Esophagus squamous epithelium (tissue), 5 donors: ENCODE measurements around the gene VWA8. TPM values are rescaled to one million over a fixed set of nuclear protein-coding genes. Genes with fewer than 3 reads are reported as not detected.

Experiments used
- DNase-seq: peaks from one replicate; lab custom pipeline; 2025; lab: John Stamatoyannopoulos, UW
- H3K27ac ChIP-seq, 4 donors: fragments of 200-600 bp; sonication (generic); one replicate each; pipeline ENCODE4 v1.5.1; 2016 to 2019; ENCODE audit warnings: mild to moderate bottlenecking in 1 of 4
- H3K27me3 ChIP-seq, 4 donors: fragments of 200-600 bp; sonication (generic); 1 replicate in 3 of 4; 2 replicates in 1 of 4; pipeline versions ENCODE4 v1.5.1 to v1.6.0; 2017 to 2021; ENCODE audit warnings: antibody characterized with exemption in 1 of 4
- H3K36me3 ChIP-seq, 3 donors: fragments of 200-600 bp; sonication (generic); one replicate each; pipeline ENCODE4 v1.5.1; 2016 to 2019
- H3K4me1 ChIP-seq, 3 donors: fragments of 200-600 bp; sonication (generic); one replicate each; pipeline ENCODE4 v1.5.1; 2017 to 2019
- H3K4me3 ChIP-seq, 4 donors: fragments of 200-600 bp; sonication (generic); 1 replicate in 3 of 4; 2 replicates in 1 of 4; pipeline ENCODE4 v1.5.1; 2016 to 2019; ENCODE audit warnings: mild to moderate bottlenecking in 2 of 4, moderate library complexity in 1 of 4
- H3K9me3 ChIP-seq, 3 donors: fragments of 200-600 bp; sonication (generic); one replicate each; pipeline ENCODE4 v1.5.1; 2016 to 2019
- POLR2A ChIP-seq, 4 donors: fragments of 450-650 bp; IDR thresholded peaks; one replicate each; pipeline ENCODE4 v1.6.1; 2017; ENCODE audit warnings: antibody characterized with exemption in 4 of 4, mild to moderate bottlenecking in 4 of 4, moderate library complexity in 3 of 4
- WGBS, 2 donors: methylation state at CpG; one replicate each; pipeline ENCODE4 v1.1.5; 2018; 5-methylcytosine and 5-hydroxymethylcytosine counted together
- intact Hi-C: fragments of 100-400 bp; cut with DNase I; formaldehyde crosslinking; loops from one replicate; pipeline ENCODE4 v1.15.0; 2022
- total RNA-seq, 4 donors: library from RNA; depleted of rRNA; stranded (reverse); fragments of >200 nt; gene quantifications; one replicate each; pipeline ENCODE4 v1.1.0, GENCODE V29; 2016
- TF ChIP-seq, protein P1 (sequence below), 6 experiments: fragments of 450-650 bp in 4 of 6; fragments of 200-600 bp in 2 of 6; sonication (generic) in 2 of 6; IDR thresholded peaks; one replicate each; pipeline ENCODE4 v1.5.1; 2016 to 2019; ENCODE audit warnings: antibody characterized with exemption in 6 of 6, mild to moderate bottlenecking in 4 of 6, moderate library complexity in 4 of 6
- donor health status: DM: yes; HTN: yes; CAD: no.

The VWA8 gene
- total RNA-seq, 4 donors from 2014 or later: 10.5 to 23.7 (median 17.3) TPM

DNA sequence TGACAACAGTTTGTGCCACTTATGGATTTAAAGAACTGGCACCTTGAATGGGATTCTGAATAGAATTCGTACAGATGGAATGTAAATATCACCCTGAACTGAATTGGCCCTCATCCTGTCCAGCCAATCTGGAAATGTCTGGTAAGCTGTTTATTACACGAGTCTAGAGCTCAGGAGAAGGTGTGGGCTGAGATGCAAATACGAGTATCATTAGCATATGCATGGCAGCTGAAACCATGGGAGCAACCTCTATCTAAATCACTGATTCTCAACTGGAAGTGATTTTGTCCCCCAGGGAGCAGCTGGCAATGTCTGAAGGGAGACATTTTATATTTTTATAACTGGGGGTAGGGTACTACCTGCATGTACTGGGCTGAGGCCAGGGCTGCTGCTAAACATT is 15.6 kb upstream of the VWA8 start:
- intact Hi-C loops: no loop called here
- H3K9me3 ChIP-seq: no peaks in the 10 kb centered on the region
- TF ChIP-seq, protein P1, sequence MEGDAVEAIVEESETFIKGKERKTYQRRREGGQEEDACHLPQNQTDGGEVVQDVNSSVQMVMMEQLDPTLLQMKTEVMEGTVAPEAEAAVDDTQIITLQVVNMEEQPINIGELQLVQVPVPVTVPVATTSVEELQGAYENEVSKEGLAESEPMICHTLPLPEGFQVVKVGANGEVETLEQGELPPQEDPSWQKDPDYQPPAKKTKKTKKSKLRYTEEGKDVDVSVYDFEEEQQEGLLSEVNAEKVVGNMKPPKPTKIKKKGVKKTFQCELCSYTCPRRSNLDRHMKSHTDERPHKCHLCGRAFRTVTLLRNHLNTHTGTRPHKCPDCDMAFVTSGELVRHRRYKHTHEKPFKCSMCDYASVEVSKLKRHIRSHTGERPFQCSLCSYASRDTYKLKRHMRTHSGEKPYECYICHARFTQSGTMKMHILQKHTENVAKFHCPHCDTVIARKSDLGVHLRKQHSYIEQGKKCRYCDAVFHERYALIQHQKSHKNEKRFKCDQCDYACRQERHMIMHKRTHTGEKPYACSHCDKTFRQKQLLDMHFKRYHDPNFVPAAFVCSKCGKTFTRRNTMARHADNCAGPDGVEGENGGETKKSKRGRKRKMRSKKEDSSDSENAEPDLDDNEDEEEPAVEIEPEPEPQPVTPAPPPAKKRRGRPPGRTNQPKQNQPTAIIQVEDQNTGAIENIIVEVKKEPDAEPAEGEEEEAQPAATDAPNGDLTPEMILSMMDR (IDR thresholded peaks at IDR 0.05): no peak
- TF ChIP-seq POLR2A (IDR thresholded peaks at IDR 0.05): no peak
- WGBS, 2 donors: 59 to 64% methylated on average over 3 of the region's 3 CpGs
- H3K27ac ChIP-seq: no peak overlapping the region
- H3K36me3 ChIP-seq: no peaks in the 10 kb centered on the region
- no peak overlapping the region for H3K4me3 ChIP-seq
- DNase-seq: no peak
- H3K4me1 ChIP-seq: peaks cover 0 to 23% (median 0%) of the 10 kb centered on the region in 3 donors
- H3K27me3 ChIP-seq: no peaks in the 10 kb centered on the region

DNA sequence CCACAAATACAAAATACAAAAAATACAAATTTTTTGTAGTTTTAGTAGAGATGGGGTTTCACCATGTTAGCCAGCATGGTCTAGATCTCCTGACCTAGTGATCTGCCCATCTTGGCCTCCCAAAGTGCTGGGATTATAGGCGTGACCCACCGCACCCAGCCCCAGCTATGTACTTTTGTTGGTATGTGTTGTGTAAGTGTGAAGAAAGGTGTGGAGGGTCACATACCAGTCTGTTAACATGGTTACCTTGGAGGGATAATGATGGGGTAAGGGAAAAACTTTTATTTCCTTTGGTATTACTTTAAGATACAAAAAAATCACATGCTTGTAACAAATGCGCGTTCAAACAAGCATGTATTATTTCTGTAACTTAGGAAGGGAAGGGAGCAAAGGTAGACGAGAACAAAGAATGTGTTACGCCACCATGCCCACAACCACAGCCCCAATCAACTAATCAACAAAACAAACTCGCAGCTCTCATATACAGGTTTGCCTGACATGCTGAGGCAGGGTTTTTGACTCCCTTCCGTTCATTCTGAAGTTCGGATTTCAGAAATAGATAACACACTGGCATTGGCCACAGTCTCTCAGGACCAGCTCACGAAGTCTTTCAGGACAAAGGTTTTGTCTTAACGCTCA is 13.5 kb upstream of the VWA8 start:
- intact Hi-C loops: no loop called here
- peak overlapping the region in 1 of 4 donors; percentile 2 for H3K27ac ChIP-seq

DNA sequence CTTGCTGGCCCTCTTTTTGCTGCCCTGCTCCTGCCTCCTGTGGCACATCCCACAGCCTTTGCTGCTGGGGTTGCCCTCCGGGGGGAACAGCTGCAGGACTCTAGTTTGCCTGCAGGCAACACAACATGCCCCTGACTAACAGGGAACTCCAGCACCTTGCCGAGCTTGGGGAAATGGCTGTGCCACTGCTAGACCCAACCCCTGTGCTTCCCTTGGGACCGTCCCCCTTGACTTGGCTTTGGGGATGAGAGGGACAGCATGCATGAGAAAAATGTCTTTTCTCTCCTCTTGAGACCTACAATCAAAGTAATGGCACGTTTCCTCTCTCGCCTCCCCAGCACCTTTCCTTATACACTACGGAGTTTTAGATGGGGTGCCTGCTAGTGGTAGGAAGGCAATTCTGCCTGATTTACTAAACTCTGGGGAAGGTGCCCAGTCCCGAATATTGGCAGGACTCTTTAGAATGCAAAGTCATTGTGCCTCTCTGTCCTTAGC is 12.4 kb upstream of the VWA8 start:
- H3K4me3 ChIP-seq: no peak overlapping the region
- DNase-seq: no peak
- H3K4me1 ChIP-seq: peaks cover 0 to 15% (median 0%) of the 10 kb centered on the region in 3 donors
- WGBS, 2 donors: 63 to 70% methylated on average over 3 to 4 of the region's 7 CpGs
- no peak overlapping the region for H3K27ac ChIP-seq
- intact Hi-C loops: no loop called here
- no peaks in the 10 kb centered on the region for H3K9me3 ChIP-seq
- no peaks in the 10 kb centered on the region for H3K27me3 ChIP-seq
- TF ChIP-seq, protein P1 (IDR thresholded peaks at IDR 0.05): no peak
- no peak for TF ChIP-seq POLR2A (IDR thresholded peaks at IDR 0.05)
- H3K36me3 ChIP-seq: no peaks in the 10 kb centered on the region

More for the DNA sequence above, 13.5 kb upstream of the VWA8 start:
- DNase-seq: no peak
- TF ChIP-seq, protein P1 (IDR thresholded peaks at IDR 0.05): no peak
- TF ChIP-seq POLR2A (IDR thresholded peaks at IDR 0.05): no peak
- 41 to 72% methylated on average over 11 of the region's 11 CpGs for WGBS, 2 donors
- peaks cover 0 to 15% (median 0%) of the 10 kb centered on the region in 3 donors for H3K4me1 ChIP-seq
- H3K27me3 ChIP-seq: no peaks in the 10 kb centered on the region
- no peaks in the 10 kb centered on the region for H3K9me3 ChIP-seq
- no peak overlapping the region for H3K4me3 ChIP-seq
- H3K36me3 ChIP-seq: no peaks in the 10 kb centered on the region

DNA sequence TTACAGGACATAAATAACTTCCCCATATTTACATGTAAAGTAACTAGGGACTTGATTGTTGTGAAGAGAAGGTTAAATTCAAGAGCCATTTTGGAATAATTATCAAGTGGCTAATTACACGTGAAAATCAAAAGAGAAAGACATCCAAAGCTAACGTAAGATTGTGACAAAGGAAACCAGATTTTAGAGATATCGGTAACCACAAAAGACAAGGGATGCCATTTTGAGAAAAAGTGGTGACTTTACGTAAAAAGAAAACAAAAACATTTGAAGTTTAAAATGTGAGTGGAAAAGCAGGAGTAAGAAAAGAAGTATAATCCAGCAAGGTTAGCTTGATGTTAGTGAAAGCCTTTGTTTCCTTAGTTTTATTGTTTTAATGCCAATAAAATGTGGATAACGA is 10.9 kb upstream of the VWA8 start:
- DNase-seq: no peak
- H3K27ac ChIP-seq: no peak overlapping the region
- no peak for TF ChIP-seq POLR2A (IDR thresholded peaks at IDR 0.05)
- TF ChIP-seq, protein P1 (IDR thresholded peaks at IDR 0.05): no peak
- WGBS, 2 donors: 78% methylated on average over 5 of the region's 5 CpGs
- intact Hi-C loops: no loop called here
- no peaks in the 10 kb centered on the region for H3K27me3 ChIP-seq
- H3K4me1 ChIP-seq: peaks cover 0 to 15% (median 0%) of the 10 kb centered on the region in 3 donors
- no peaks in the 10 kb centered on the region for H3K36me3 ChIP-seq
- H3K9me3 ChIP-seq: no peaks in the 10 kb centered on the region
- no peak overlapping the region for H3K4me3 ChIP-seq

DNA sequence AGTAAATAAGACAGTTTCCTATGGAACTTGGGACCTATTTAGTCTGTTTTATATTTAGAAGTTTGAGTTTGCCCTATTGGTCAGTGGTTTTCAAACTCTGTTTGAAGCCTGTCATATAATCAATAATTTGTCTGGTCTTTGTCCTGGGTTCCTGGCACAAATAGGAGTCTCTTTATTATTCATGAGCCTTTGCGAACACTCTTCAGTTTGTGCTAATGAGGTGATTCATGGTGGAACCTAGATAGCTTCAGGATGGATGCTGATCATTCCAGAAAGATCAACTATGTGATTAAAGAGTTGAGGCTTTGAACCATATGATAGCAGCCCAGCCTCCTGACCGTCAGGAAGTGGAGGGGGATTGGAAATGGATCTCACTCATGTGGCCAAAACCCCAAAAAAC is 10.0 kb upstream of the VWA8 start:
- Histone ChIP-seq H3K27me3 (no peaks in the 10 kb centered on the region), H3K9me3 (no peaks in the 10 kb centered on the region), H3K4me1 (peaks cover 0 to 15% (median 0%) of the 10 kb centered on the region in 3 donors), H3K36me3 (no peaks in the 10 kb centered on the region), H3K27ac (no peak overlapping the region), H3K4me3 (no peak overlapping the region)
- DNase-seq: no peak
- intact Hi-C loops: no loop called here
- 94 to 100% methylated on average over 1 to 2 of the region's 2 CpGs for WGBS, 2 donors
- TF ChIP-seq POLR2A (IDR thresholded peaks at IDR 0.05): no peak
- TF ChIP-seq, protein P1 (IDR thresholded peaks at IDR 0.05): no peak
